HepG2 (cell line): ENCODE measurements around the gene PIEZO2. TPM values are rescaled to one million over a fixed set of nuclear protein-coding genes. Genes with fewer than 3 reads are reported as not detected.

Experiments used
- ATAC-seq: fragments of 200-7000 bp; cut with Tn5 transposase; 3 replicates; pipeline ENCODE4 v1.9.1; 2020; ENCODE audit warnings: mild to moderate bottlenecking, moderate library complexity
- BruUV-seq: library from RNA; stranded (reverse); fragments of 400-500 nt; replicated peaks from 2 replicates; lab custom pipeline; 2021; lab: Mats Ljungman, UMichigan
- CTCF ChIA-PET: fragments of 300-600 bp; formaldehyde crosslinking; extraction: SDS; loops from one replicate; lab custom pipeline; 2021; ENCODE audit warnings: low total read pairs, inconsistent platforms, low intra/inter-chr PET ratio; lab: Yijun Ruan, JAX
- POLR2A ChIA-PET: fragments of 350-600 bp; sonication (Branson Sonifier 250); formaldehyde crosslinking; loops from one replicate; lab custom pipeline; 2020; ENCODE audit warnings: antibody characterized with exemption, inconsistent platforms; lab: Yijun Ruan, JAX
- DNase-seq: peaks from one replicate; pipeline ENCODE4 v3.0.0-alpha.2; 2015; ENCODE audit warnings: low spot score
- FAIRE-seq: peaks from 3 replicates; lab custom pipeline; 2011; peaks lifted over from hg19 to GRCh38; lab: Jason Lieb, UNC
- H2AFZ ChIP-seq: one replicate; pipeline ENCODE4 v1.6.1; 2011; ENCODE audit warnings: low read length, inconsistent platforms
- H3K27ac ChIP-seq: fragments of 300-600 bp; 3 replicates; pipeline ENCODE4 v1.8.0; 2011; ENCODE audit warnings: mixed run types, mild to moderate bottlenecking, mixed read lengths, low read length, inconsistent platforms; ENCODE audit not compliant: insufficient read depth; ENCODE audit errors: extremely low read length
- H3K27me3 ChIP-seq, 2 experiments: fragments of 200-600 bp in 1 of 2; 2 replicates in 1 of 2; 3 replicates in 1 of 2; pipeline versions ENCODE4 v1.6.0 to v1.8.0; 2011; ENCODE audit warnings: low read length in 2 of 2, mild to moderate bottlenecking in 2 of 2, moderate library complexity in 2 of 2, inconsistent platforms in 1 of 2; ENCODE audit not compliant: insufficient read depth in 2 of 2, control insufficient read depth in 1 of 2
- H3K36me3 ChIP-seq, 2 experiments: fragments of 200-600 bp in 1 of 2; replicated peaks in 1 of 2; 2 replicates in 1 of 2; 3 replicates in 1 of 2; pipeline versions ENCODE4 v1.5.1 to v1.8.0; 2011; ENCODE audit warnings: low read length in 2 of 2, inconsistent platforms in 1 of 2; ENCODE audit not compliant: insufficient read depth in 2 of 2, control insufficient read depth in 1 of 2
- H3K4me1 ChIP-seq: 2 replicates; pipeline ENCODE4 v1.5.1; 2012; ENCODE audit warnings: low read length, inconsistent platforms; ENCODE audit not compliant: insufficient read depth
- H3K4me2 ChIP-seq: 2 replicates; pipeline ENCODE4 v1.6.0; 2011; ENCODE audit warnings: low read depth, low read length, inconsistent platforms
- H3K4me3 ChIP-seq, 3 experiments: fragments of 200-600 bp in 1 of 3; sonication (generic), shearing (Covaris generic) in 1 of 3; replicated peaks in 1 of 3; 2 replicates each; pipeline ENCODE4 v1.5.1; 2011 to 2016; ENCODE audit warnings: low read length in 3 of 3, inconsistent platforms in 2 of 3, low read depth in 2 of 3, mild to moderate bottlenecking in 2 of 3, control low read depth in 1 of 3, mixed read lengths in 1 of 3; ENCODE audit not compliant: insufficient read depth in 1 of 3
- H3K79me2 ChIP-seq: one replicate; pipeline ENCODE4 v1.6.1; 2011; ENCODE audit warnings: low read length, inconsistent platforms; ENCODE audit not compliant: insufficient read depth
- H3K9ac ChIP-seq: 2 replicates; pipeline ENCODE4 v1.6.0; 2011; ENCODE audit warnings: mild to moderate bottlenecking, low read depth, low read length, inconsistent platforms; ENCODE audit not compliant: insufficient read depth
- H3K9me3 ChIP-seq: 2 replicates; pipeline ENCODE4 v1.5.1; 2012; ENCODE audit warnings: mild to moderate bottlenecking, low read length
- H4K20me1 ChIP-seq: 2 replicates; pipeline ENCODE4 v1.6.0; 2011; ENCODE audit warnings: inconsistent platforms, mild to moderate bottlenecking, low read length, moderate library complexity; ENCODE audit not compliant: insufficient read depth
- ATF2 ChIP-seq: sonication (generic); formaldehyde crosslinking; IDR thresholded peaks from 2 replicates; pipeline ENCODE4 v1.4.0; 2020; ENCODE audit warnings: missing genetic modification reagents
- EEA1 ChIP-seq: sonication (generic); formaldehyde crosslinking; IDR thresholded peaks from 2 replicates; pipeline ENCODE4 v1.5.1; 2020; ENCODE audit warnings: mild to moderate bottlenecking, missing genetic modification reagents, borderline replicate concordance
- FIP1L1 ChIP-seq: fragments of 200-400 bp; formaldehyde crosslinking; IDR thresholded peaks from 2 replicates; pipeline ENCODE4 v1.6.1; 2018; ENCODE audit warnings: low read depth, mild to moderate bottlenecking, low read length, moderate library complexity, borderline replicate concordance; ENCODE audit not compliant: insufficient read depth
- HDAC6 ChIP-seq: fragments of 200-600 bp; sonication (generic); IDR thresholded peaks from 2 replicates; pipeline ENCODE4 v1.7.0; 2017; ENCODE audit warnings: mild to moderate bottlenecking, antibody characterized with exemption, low read length, low read depth
- LBX2 ChIP-seq: sonication (generic); formaldehyde crosslinking; IDR thresholded peaks from 2 replicates; pipeline ENCODE4 v1.5.0; 2020; ENCODE audit warnings: missing genetic modification reagents, mild to moderate bottlenecking, borderline replicate concordance
- POGK ChIP-seq: sonication (generic); formaldehyde crosslinking; conservative IDR thresholded peaks from 2 replicates; pipeline ENCODE4 v1.8.0; 2022; ENCODE audit warnings: mild to moderate bottlenecking, moderate library complexity, missing genetic modification reagents
- PRMT3 ChIP-seq: sonication (generic); formaldehyde crosslinking; IDR thresholded peaks from 2 replicates; pipeline ENCODE4 v1.8.1; 2022; ENCODE audit warnings: low read depth, mild to moderate bottlenecking, moderate library complexity, missing genetic modification reagents, borderline replicate concordance
- RELA ChIP-seq: sonication (generic); formaldehyde crosslinking; IDR thresholded peaks from 2 replicates; pipeline ENCODE4 v1.4.0; 2020; ENCODE audit warnings: missing genetic modification reagents
- ZBTB2 ChIP-seq: sonication (generic); formaldehyde crosslinking; IDR thresholded peaks from 2 replicates; pipeline ENCODE4 v1.8.0; 2022; ENCODE audit warnings: low read depth, missing genetic modification reagents
- ZBTB39 ChIP-seq: sonication (generic); formaldehyde crosslinking; IDR thresholded peaks from 2 replicates; pipeline ENCODE4 v1.5.0; 2020; ENCODE audit warnings: missing genetic modification reagents
- ZKSCAN1 ChIP-seq: fragments of 150-350 bp; IDR thresholded peaks from 2 replicates; pipeline ENCODE4 v1.6.1; 2014; ENCODE audit warnings: low read length
- ZNF510 ChIP-seq: sonication (generic); formaldehyde crosslinking; IDR thresholded peaks from 2 replicates; pipeline ENCODE4 v1.4.0; 2020; ENCODE audit warnings: low read depth, mild to moderate bottlenecking, missing genetic modification reagents
- ZNF580 ChIP-seq: IDR thresholded peaks from 2 replicates; pipeline ENCODE4 v1.6.1; 2016; ENCODE audit warnings: low read depth, borderline replicate concordance
- ZNF652 ChIP-seq: IDR thresholded peaks from 2 replicates; pipeline ENCODE4 v1.6.1; 2016; ENCODE audit warnings: low read depth, borderline replicate concordance
- WGBS: methylation state at CpG from one replicate; pipeline ENCODE4 v1.1.6; 2017; ENCODE audit warnings: low lambda C conversion rate; 5-methylcytosine and 5-hydroxymethylcytosine counted together
- in situ Hi-C: cut with HindIII; loops from 2 replicates; pipeline ENCODE4 v1.10.0; 2017; ENCODE audit warnings: low pct_unique_long_range_greater_than_20kb; ENCODE audit not compliant: extremely low pct_ligation_motif_present
- intact Hi-C: fragments of 100-400 bp; cut with micrococcal nuclease; formaldehyde crosslinking; loops from one replicate; pipeline ENCODE4 v1.10.0; 2022; ENCODE audit not compliant: unreplicated experiment
- polyA plus RNA-seq, 8 experiments: library from polyadenylated mRNA; depleted of rRNA in 3 of 8; stranded (reverse) in 7 of 8; unstranded in 1 of 8; fragments of >200 nt; fragmentation: Illumina TruSeq in 4 of 8; extraction: Trizol in 4 of 8; gene quantifications; 2 replicates each; pipeline versions ENCODE4 v1.2.1 to v1.2.3, GENCODE V29; 2011 to 2016; ENCODE audit warnings: low read depth in 4 of 8, missing spikeins in 1 of 8, mixed read lengths in 1 of 8; ENCODE audit not compliant: insufficient read depth in 1 of 8
- total RNA-seq, 5 experiments: library from RNA; depleted of rRNA; stranded (reverse); fragments of >200 nt; fragmentation: Illumina TruSeq; extraction: Trizol; gene quantifications; 2 replicates each; pipeline ENCODE4 v1.2.3, GENCODE V29; 2016; ENCODE audit warnings: low read depth in 1 of 5

PIEZO2 gene
- total and polyA plus RNA-seq, 2 of the 13 experiments (the other 11 are each of a cell fraction or from before 2014, with no cell fraction given): 15.2 to 27.2 TPM

GRCh38 chr18:10669441-10670100, 479.8 kb downstream of the PIEZO2 start (continued):
- no peak for TF ChIP-seq ZBTB39 (CRISPR knock-in tag)
- no peak for TF ChIP-seq HDAC6
- TF ChIP-seq RELA (CRISPR knock-in tag): no peak

GRCh38 chr18:10663750-10664149, 485.6 kb downstream of the PIEZO2 start:
- Histone ChIP-seq H3K4me2 (no peak overlapping the region), H3K27ac (no peak overlapping the region), H3K9me3 (no peaks in the 10 kb centered on the region), H3K4me3 (no peak overlapping the region), H3K9ac (no peak overlapping the region), H3K4me1 (peaks cover 8% of the 10 kb centered on the region; the same call in 1 of the 2 replicates), H3K27me3 (peaks cover 0 to 15% of the 10 kb centered on the region in 2 experiments; a peak in 2 of 5 replicates), H3K36me3 (no peaks in the 10 kb centered on the region), H4K20me1 (no peaks in the 10 kb centered on the region), H3K79me2 (no peaks in the 10 kb centered on the region), H2AFZ (no peak overlapping the region)
- DNase-seq: no peak
- BruUV-seq: no TSS peak
- FAIRE-seq: no peak
- WGBS: 52% methylated on average over 9 of the region's 9 CpGs
- in situ Hi-C loops: no loop called here
- ChIA-PET POLR2A (no interaction called here), CTCF (no interaction called here)
- no peak for ATAC-seq
- intact Hi-C loops: loop anchor here (10.0 kb wide), 1 partner anchor 99 kb away; no protein-coding TSS in a partner anchor
- TF ChIP-seq POGK (CRISPR knock-in tag): no peak
- TF ChIP-seq ZBTB2 (CRISPR knock-in tag): no peak
- TF ChIP-seq EEA1 (CRISPR knock-in tag): no peak
- TF ChIP-seq ZNF580 (CRISPR knock-in tag): no peak
- TF ChIP-seq ZNF652 (CRISPR knock-in tag): no peak
- TF ChIP-seq PRMT3 (CRISPR knock-in tag): no peak
- TF ChIP-seq FIP1L1: no peak
- TF ChIP-seq LBX2: no peak
- no peak for TF ChIP-seq ATF2 (CRISPR knock-in tag)
- no peak for TF ChIP-seq ZKSCAN1
- TF ChIP-seq ZNF510: no peak
